GM18867 (cell line): ENCODE results near the gene KIF1B.
"Not testable (repeated sequence)": the region's sequence is repeated elsewhere in the genome, so short reads cannot be mapped to it uniquely, and the experiment has no call there.

Experiments
- ATAC-seq: cut with Tn5 transposase; IDR thresholded peaks from one replicate; pipeline ENCODE4 v1.9.1; 2021; ENCODE audit warnings: mild to moderate bottlenecking, moderate library complexity; ENCODE audit not compliant: unreplicated experiment

Gene KIF1B

GRCh38 chr1:10193288-10193687 lies 17.1 kb upstream of the KIF1B start:
- no peak for ATAC-seq

- no peak for ATAC-seq
These were observed 14.8 kb upstream of the KIF1B start for GRCh38 chr1:10195570-10195969.

DNA sequence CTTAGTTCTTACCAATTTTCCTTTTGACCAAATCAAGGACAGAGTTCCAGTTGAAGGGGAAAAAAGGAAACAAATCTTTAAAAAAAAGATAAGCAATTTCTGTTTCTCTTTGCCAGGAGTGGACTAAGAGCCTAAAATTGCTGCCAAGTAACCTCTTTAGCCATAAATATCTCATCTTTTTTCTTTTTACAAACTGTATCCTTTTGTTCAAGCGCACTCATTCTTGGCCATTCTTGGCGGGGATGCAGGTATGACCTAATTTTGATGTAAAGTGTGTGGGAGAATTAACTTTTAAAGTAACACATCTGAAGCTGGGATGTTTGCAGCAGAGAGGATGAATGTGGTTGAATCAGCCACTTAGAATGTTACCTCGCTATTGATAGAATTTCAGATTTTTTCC lies 13.4 kb upstream of the KIF1B start:
- ATAC-seq = no peak

DNA sequence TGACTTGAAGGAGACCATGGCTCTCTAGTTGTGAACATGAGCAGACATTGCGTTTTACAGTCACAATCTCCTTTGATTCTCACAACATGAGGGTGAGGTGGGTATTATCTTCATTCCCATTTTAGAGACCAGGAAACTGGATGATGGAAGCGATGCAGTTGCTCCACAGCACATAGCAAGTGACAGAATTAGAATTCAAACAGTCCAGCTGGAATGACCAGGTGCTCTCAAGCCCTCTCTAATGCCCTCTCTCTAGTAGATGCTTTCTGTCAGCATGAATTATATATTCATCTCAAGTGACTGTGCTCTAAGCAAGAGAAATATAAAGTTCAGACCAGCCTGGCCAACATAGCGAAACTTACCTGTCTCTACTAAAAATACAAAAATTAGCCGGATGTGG lies 9.8 kb upstream of the KIF1B start:
- no peak for ATAC-seq

- ATAC-seq = no peak
These were observed 6.2 kb upstream of the KIF1B start for GRCh38 chr1:10204003-10204642.

DNA sequence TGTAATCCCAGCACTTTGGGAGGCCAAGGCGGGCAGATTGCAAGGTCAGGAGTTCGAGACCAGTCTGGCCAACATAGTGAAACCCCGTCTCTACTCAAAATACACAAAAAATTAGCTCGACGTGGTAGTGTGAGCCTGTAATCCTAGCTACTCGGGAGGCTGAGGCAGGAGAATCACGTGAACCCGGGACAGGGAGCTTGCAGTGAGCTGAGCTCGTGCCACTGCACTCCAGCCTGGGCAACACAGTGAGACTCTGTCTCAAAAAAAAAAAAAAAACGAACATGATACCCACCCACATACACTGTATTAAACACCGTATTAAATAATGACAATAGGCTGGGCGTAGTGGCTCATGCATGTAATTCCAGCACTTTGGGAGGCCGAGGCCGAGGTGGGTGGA lies 5.2 kb upstream of the KIF1B start:
- not testable (repeated sequence) for ATAC-seq

- no peak for ATAC-seq
These were observed 2.6 kb upstream of the KIF1B start for GRCh38 chr1:10207810-10208209.

DNA sequence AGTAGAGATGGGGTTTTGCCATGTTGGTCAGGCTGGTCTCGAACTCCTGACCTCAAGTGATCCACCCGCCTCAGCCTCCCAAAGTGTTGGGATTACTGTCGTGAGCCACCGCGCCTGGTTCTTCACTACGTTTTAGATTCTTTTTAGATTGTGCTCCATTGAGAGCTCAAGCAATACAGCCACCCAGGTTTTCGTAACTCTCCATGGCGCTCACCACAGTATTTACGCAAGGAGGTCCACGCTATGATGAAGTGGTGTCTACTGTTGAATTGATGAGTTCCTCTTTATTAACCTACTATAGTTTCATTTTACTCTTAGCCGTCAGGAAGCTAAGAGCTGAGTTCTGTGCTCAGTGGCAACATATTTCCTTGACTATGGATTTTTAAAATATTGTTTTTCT lies 1.8 kb upstream of the KIF1B start:
- ATAC-seq = no peak

DNA sequence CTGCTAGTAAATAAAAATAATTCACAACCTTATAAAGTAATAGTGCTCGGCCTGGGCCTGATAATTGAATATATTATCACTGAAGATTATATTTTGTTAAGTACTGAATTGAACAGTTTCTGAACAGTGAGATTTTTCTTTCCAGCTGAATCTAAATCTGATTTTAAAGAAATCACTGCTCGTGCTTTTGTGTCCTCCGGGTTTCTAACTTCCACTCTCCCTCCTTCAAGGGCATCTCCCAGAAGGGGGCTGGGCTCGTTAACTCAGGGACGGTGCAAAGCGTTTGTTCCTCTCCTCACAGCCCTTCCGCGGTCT lies 823 bp upstream of the KIF1B start:
- no peak for ATAC-seq

- ATAC-seq = peak; percentile 22
These were observed 753 bp downstream of the KIF1B start for GRCh38 chr1:10210841-10211804.

DNA sequence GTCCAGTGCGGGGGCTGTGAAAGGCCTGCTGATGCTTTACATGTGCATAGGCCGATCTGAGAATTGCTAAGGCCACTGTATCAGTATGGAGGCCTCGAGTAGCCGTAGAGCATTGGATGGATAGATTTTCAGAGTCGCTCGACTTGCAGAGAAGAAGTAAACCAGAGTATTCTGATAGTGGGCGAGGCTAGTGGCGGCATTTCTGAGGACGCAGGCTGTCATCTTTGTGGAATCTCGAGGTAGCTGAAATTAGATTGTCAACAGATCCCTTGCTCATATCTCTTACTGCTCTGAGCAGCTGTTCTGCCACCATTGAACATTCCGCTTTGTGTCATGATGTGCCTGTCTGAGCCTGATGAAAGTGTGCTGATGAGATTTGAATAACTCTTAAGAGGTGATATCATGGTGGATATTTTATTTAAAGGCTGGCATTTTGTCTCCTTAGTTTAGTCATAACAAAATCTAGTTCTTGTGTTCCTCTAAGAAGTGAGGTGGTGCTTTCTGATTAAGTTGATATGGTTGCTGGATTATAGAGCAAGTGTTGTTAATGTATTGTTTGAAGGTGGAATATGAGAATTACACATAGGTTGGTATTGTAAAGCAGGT lies 1.5 kb downstream of the KIF1B start:
- ATAC-seq = no peak

DNA sequence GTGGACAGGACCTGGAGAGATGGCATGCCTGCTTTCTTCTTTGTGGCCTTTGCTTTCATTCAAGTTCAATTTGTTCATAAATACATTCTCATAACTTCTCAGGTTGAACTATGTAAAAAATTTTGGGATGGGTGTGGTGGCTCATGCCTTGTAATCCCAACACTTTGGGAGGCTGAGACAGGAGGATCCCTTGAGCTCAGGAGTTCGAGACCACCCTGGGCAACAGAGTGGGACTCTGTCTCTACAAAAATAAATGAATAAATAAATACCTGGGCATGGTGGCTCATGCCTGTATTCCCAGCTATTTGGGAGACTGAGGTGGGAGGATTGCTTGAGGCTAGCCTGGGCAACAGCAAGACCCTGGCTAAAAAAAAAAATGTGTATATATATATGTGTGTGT lies 2.1 kb downstream of the KIF1B start:
- ATAC-seq = no peak

DNA sequence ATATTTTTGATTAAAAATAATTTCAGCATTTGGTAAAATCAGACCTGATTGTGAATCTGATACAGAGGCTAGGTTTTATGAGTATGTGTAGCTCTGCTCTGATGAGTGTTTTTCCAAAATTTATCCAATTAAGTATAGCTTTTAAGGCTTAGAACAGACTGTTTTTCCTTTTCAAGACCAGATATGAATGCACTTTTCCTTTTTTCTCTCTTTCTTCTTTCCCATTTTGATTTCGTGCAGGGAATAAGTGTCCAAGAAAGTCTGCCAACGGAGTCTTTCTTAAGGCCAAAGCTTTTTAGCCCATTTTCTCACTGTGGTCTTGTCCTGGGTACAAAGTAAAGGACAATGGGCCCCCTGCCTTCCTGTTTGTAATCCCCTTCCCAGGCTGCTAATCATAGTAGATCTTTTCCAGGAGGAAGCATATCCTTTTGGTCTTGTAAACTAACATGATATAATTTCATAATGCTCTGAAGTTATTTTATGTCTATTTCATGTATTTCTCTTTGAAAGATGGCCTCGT lies 2.9 kb downstream of the KIF1B start:
- no peak for ATAC-seq

DNA sequence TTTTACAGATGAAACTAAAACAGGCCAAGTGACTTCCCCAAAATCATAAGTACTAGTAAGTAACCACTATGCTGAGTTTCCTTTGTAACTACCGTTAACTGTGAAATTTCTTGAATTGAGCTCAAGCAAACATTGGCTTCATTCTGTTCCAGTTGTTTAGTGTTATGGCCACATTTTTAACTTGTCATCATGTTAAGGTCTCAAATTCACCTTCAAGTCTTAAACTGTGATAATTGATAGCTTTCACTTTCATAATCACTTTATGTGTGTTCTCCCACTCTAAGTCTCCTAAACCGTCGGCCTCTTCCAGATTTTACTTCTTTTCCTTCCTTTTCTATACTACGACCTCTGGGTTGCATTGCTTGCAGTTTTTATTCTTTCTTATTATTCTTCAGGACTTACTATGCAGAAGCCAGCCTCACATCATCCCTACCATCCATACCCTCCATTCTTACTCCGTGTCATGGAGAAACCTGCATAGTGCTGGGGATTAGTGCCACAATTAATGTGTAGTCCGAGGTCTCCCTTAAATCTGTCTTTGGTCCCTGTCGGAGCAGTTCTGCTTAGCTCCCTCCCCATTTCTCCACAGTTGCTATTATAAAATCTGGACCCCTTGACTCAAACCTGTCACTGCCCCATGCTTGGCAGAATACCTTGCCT lies 5.8 kb downstream of the KIF1B start:
- ATAC-seq = no peak

GRCh38 chr1:10217748-10218441 lies 7.5 kb downstream of the KIF1B start:
- ATAC-seq = no peak

GRCh38 chr1:10220200-10220599 lies 9.8 kb downstream of the KIF1B start:
- ATAC-seq = no peak

- ATAC-seq = not testable (repeated sequence)
These were observed 10.3 kb downstream of the KIF1B start for GRCh38 chr1:10220657-10221056.

DNA sequence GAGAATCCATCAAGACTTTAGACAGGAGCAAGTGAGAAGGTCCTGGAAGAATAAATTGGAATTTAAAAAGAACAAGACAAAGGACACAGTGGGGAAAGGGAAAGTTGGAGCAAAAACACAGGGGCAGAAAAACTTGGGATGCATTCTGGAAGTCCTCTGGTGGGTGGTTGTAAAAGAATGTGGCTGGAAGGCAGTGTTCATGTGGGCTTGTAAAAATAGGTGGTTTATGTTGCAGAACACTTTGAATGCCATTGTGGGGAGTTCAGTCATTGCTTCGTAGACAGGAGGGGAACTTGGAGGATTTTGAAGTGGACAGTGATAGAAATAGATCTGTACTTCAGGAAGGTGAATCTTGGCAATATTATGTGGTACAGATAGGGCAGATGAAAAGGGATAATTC lies 15.2 kb downstream of the KIF1B start:
- ATAC-seq = no peak

DNA sequence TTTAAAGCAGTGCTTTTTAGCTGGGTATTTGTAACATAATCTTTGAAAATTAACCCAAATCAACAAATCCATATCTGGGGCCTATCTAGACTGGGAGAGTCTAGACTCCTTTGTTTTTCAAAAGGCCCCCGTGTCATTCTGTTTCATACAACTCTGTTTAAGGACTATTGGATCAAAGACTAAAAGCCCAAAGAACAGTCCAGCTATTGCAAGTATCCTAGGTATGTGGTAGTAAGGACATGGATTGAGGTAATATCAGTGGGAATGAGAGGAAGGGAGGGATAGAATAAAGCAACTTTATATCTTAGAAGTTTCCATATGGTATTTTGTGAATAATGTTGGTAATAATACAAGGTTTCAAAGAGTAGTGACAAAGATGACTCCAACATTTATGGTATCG lies 18.2 kb downstream of the KIF1B start:
- no peak for ATAC-seq

DNA sequence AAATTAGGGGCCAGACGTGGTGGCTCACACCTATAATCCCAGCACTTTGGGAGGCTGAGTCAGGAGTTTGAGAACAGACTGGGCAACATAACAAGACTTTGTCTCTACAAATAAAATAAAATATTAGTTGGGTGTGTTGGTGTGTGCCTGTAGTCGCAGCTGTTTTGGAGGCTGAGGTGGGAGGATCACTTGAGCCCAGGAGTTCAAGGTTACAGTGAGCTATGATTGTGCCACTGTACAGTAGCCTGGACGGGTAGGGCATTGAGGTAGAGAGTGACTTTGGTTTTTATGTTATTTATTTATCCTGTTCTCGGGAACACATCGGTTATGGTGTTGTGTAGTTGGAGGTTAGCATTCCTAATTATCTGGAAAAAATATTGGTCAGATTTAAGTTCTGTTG lies 19.5 kb downstream of the KIF1B start:
- ATAC-seq = no peak

- ATAC-seq = no peak
These were observed 21.8 kb downstream of the KIF1B start for GRCh38 chr1:10232163-10232562.
